Measurements from ENCODE around the gene SLC22A16.

DNA sequence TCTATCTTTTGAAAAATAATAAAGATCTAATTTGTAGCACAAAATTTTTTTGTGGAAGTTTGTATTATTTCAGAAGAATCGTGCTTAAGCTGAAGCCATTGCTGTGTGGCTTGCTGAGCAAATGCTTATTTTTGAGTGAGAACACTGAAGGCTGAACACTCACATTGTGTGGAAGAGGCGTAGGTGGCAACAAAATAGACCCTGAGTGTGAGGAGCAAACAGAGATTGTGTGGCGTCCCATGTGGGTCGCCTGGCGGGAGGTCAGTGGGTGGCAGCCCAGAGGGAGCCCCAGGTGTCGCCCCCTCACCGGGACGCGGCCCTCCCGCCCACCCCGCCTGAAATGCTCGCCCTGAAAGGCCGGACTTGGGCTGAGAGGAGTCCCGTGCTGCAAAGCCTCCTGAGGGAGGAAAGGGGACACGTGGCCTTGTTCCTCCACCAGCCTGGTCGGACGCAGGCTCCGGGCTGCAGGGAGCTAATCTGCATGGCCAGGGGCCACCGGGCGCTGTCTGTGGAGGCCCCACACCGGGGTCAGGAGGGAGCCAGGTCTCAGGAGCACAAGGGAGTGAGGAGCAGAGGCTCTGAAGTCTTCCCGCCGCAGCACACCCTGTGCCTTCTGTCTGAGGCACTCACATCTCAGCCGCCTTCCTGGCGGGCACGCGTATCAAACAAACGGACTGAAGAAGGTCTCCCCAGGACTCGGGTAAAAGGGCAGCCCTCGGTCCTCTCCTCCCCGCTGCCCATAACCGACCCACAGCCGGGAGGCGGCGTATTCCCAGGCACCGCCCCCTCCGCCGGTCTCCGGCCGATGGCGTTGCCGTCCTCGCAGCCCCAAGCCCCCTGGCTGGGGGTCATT, 77.0 kb downstream of the SLC22A16 start:
- TF ChIP-seq POLR2A (IDR thresholded peaks at IDR 0.05) (no peak), EP300 (IDR thresholded peaks at IDR 0.05) (no peak)
- TF ChIP-seq, protein P1, sequence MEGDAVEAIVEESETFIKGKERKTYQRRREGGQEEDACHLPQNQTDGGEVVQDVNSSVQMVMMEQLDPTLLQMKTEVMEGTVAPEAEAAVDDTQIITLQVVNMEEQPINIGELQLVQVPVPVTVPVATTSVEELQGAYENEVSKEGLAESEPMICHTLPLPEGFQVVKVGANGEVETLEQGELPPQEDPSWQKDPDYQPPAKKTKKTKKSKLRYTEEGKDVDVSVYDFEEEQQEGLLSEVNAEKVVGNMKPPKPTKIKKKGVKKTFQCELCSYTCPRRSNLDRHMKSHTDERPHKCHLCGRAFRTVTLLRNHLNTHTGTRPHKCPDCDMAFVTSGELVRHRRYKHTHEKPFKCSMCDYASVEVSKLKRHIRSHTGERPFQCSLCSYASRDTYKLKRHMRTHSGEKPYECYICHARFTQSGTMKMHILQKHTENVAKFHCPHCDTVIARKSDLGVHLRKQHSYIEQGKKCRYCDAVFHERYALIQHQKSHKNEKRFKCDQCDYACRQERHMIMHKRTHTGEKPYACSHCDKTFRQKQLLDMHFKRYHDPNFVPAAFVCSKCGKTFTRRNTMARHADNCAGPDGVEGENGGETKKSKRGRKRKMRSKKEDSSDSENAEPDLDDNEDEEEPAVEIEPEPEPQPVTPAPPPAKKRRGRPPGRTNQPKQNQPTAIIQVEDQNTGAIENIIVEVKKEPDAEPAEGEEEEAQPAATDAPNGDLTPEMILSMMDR (IDR thresholded peaks at IDR 0.05) = no peak

Measured in tibial nerve (tissue), 4 donors.